NOMO-1 treated with dmso at 0.1 percent for 144 hours (cell line): Measurements from ENCODE around the gene MYLK.

Experiments
- DNase-seq: peaks from one replicate; lab custom pipeline; 2025; ENCODE audit not compliant: unreplicated experiment; lab: John Stamatoyannopoulos, UW

MYLK gene

GRCh38 chr3:123571264-123571972 lies 312.7 kb downstream of the MYLK start:
- no peak for DNase-seq

- DNase-seq: no peak
These were observed 315.3 kb downstream of the MYLK start for GRCh38 chr3:123568875-123569274.

GRCh38 chr3:123568034-123568433 lies 316.1 kb downstream of the MYLK start:
- DNase-seq: no peak

GRCh38 chr3:123564056-123564455 lies 320.1 kb downstream of the MYLK start:
- no peak for DNase-seq

- DNase-seq: no peak
These were observed 321.6 kb downstream of the MYLK start for GRCh38 chr3:123562547-123562946.

- no peak for DNase-seq
These were observed 322.9 kb downstream of the MYLK start for GRCh38 chr3:123561188-123561587.
